Renal cortex interstitium (tissue), 3 donors: ENCODE measurements around the gene RNF145. TPM values are rescaled to one million over a fixed set of nuclear protein-coding genes. Genes with fewer than 3 reads are reported as not detected.

Source experiments
- polyA plus RNA-seq, 3 donors: library from polyadenylated mRNA; unstranded; fragments of 120-200 nt; gene quantifications; one replicate each; pipeline ENCODE4 v1.2.1, GENCODE V29; 2013; ENCODE audit not compliant: insufficient read length in 3 of 3

RNF145 gene
- polyA plus RNA-seq, 3 donors = 93.5 to 106 (median 105) TPM

Other genes starting within 250 kb of the RNF145 start
- gene EBF1, start 109.6 kb downstream of the RNF145 start, polyA plus RNA-seq = 10 to 100 TPM; 15.1 to 22.2 (median 20.8) TPM
- 10 to 100 TPM; 38.4 to 55.0 (median 42.7) TPM for gene UBLCP1, start 53.7 kb upstream of the RNF145 start, polyA plus RNA-seq
- gene IL12B, start 120.9 kb upstream of the RNF145 start, polyA plus RNA-seq = under 1 TPM in 2 of 3 donors, not detected in 1; 0.04 to 0.05 TPM